GM12878 (cell line): ENCODE measurements around the gene METTL1. TPM values are rescaled to one million over a fixed set of nuclear protein-coding genes. Genes with fewer than 3 reads are reported as not detected.

Experiments used
- ATAC-seq: fragments of 200-7000 bp; cut with Tn5 transposase; 3 replicates; pipeline ENCODE4 v1.9.1; 2020; ENCODE audit warnings: mild to moderate bottlenecking, moderate library complexity
- BruUV-seq: library from RNA; stranded (reverse); fragments of 400-500 nt; replicated peaks from 2 replicates; lab custom pipeline; 2021; lab: Mats Ljungman, UMichigan
- CTCF ChIA-PET: fragments of 300-600 bp; sonication (Branson Sonifier 250); formaldehyde crosslinking; extraction: SDS; loops from one replicate; lab custom pipeline; 2021; ENCODE audit warnings: inconsistent platforms; lab: Yijun Ruan, JAX
- POLR2A ChIA-PET: fragments of 350-600 bp; formaldehyde crosslinking; extraction: SDS; loops from one replicate; lab custom pipeline; 2021; ENCODE audit warnings: inconsistent platforms; lab: Charles Lee
- RAD21 ChIA-PET: fragments of 300-600 bp; sonication (Branson Sonifier 250); formaldehyde crosslinking; loops from one replicate; lab custom pipeline; 2023; ENCODE audit warnings: antibody characterized with exemption; ENCODE audit not compliant: unreplicated experiment; lab: Charles Lee
- SMC1A ChIA-PET: fragments of 300-600 bp; sonication (Branson Sonifier 250); formaldehyde crosslinking; loops from one replicate; lab custom pipeline; 2023; ENCODE audit not compliant: unreplicated experiment, uncharacterized antibody; lab: Charles Lee
- DNase-seq: peaks from one replicate; pipeline ENCODE4 v3.0.0-alpha.2; 2011; ENCODE audit warnings: low read depth, low spot score
- FAIRE-seq: peaks from 3 replicates; lab custom pipeline; 2011; peaks lifted over from hg19 to GRCh38; lab: Jason Lieb, UNC
- H2AFZ ChIP-seq: 2 replicates; pipeline ENCODE4 v1.6.0; 2011; ENCODE audit warnings: low read depth, low read length, control low read depth; ENCODE audit not compliant: control insufficient read depth
- H3K27ac ChIP-seq: 2 replicates; pipeline ENCODE4 v1.5.1; 2011; ENCODE audit warnings: control low read depth; ENCODE audit not compliant: control insufficient read depth, insufficient read depth
- H3K27me3 ChIP-seq, 2 experiments: replicated peaks in 1 of 2; 2 replicates each; pipeline versions ENCODE4 v1.6.0 to v1.6.1; 2011; ENCODE audit warnings: low read length in 1 of 2; ENCODE audit not compliant: control insufficient read depth in 2 of 2, insufficient read depth in 2 of 2
- H3K36me3 ChIP-seq, 2 experiments: 2 replicates each; pipeline ENCODE4 v1.5.1; 2011; ENCODE audit warnings: low read length in 1 of 2; ENCODE audit not compliant: control insufficient read depth in 2 of 2, insufficient read depth in 2 of 2
- H3K4me1 ChIP-seq: 2 replicates; pipeline ENCODE4 v1.6.1; 2011; ENCODE audit warnings: mild to moderate bottlenecking, low read length, moderate library complexity, mixed read lengths; ENCODE audit not compliant: control insufficient read depth, insufficient read depth
- H3K4me2 ChIP-seq: 2 replicates; pipeline ENCODE4 v1.6.0; 2011; ENCODE audit warnings: control low read depth; ENCODE audit not compliant: control insufficient read depth, insufficient read depth
- H3K4me3 ChIP-seq: fragments of 200-600 bp; sonication (generic); 2 replicates; pipeline ENCODE4 v1.5.1; 2016
- H3K79me2 ChIP-seq: 2 replicates; pipeline ENCODE4 v1.6.0; 2011; ENCODE audit warnings: low read length; ENCODE audit not compliant: control insufficient read depth, insufficient read depth
- H3K9ac ChIP-seq: 2 replicates; pipeline ENCODE4 v1.8.0; 2011; ENCODE audit warnings: low read length, control low read depth, mixed read lengths; ENCODE audit not compliant: control insufficient read depth, insufficient read depth
- H3K9me3 ChIP-seq: replicated peaks from 3 replicates; pipeline ENCODE4 v1.5.1; 2011; ENCODE audit warnings: mild to moderate bottlenecking, low read length; ENCODE audit not compliant: control insufficient read depth, insufficient read depth
- H4K20me1 ChIP-seq: 2 replicates; pipeline ENCODE4 v1.6.0; 2011; ENCODE audit not compliant: control insufficient read depth, insufficient read depth
- CBX3 ChIP-seq: fragments of 200-600 bp; sonication (generic); IDR thresholded peaks from 2 replicates; pipeline ENCODE4 v1.6.1; 2016; ENCODE audit warnings: low read depth, borderline replicate concordance
- EGR1 ChIP-seq, 2 experiments: IDR thresholded peaks; 1 replicate in 1 of 2; 2 replicates in 1 of 2; pipeline ENCODE4 v1.6.1; 2011 to 2012; ENCODE audit warnings: low read depth in 2 of 2, low read length in 2 of 2, borderline replicate concordance in 1 of 2, mild to moderate bottlenecking in 1 of 2, moderate library complexity in 1 of 2
- FOS ChIP-seq: IDR thresholded peaks from 3 replicates; pipeline ENCODE4 v1.6.1; 2011; ENCODE audit warnings: borderline replicate concordance; ENCODE audit not compliant: insufficient read length; ENCODE audit errors: extremely low read depth
- FOXK2 ChIP-seq: fragments of 450-650 bp; IDR thresholded peaks from 2 replicates; pipeline ENCODE4 v1.6.1; 2017; ENCODE audit warnings: mild to moderate bottlenecking, moderate library complexity
- GABPA ChIP-seq: IDR thresholded peaks from 2 replicates; pipeline ENCODE4 v1.6.1; 2014; ENCODE audit warnings: antibody characterized with exemption, low read depth, mild to moderate bottlenecking, inconsistent platforms
- GATAD2B ChIP-seq: fragments of 450-650 bp; conservative IDR thresholded peaks from 2 replicates; pipeline ENCODE4 v1.6.1; 2017; ENCODE audit warnings: low read depth, mild to moderate bottlenecking, moderate library complexity
- KLF5 ChIP-seq: fragments of 450-650 bp; IDR thresholded peaks from 2 replicates; pipeline ENCODE4 v1.6.1; 2014; ENCODE audit warnings: mild to moderate bottlenecking; ENCODE audit not compliant: partially characterized antibody
- MTA2 ChIP-seq: fragments of 450-650 bp; IDR thresholded peaks from 2 replicates; pipeline ENCODE4 v1.6.1; 2016; ENCODE audit warnings: low read depth, mild to moderate bottlenecking, moderate library complexity
- NFYA ChIP-seq: IDR thresholded peaks from 2 replicates; pipeline ENCODE4 v1.6.1; 2011; ENCODE audit warnings: low read depth, mild to moderate bottlenecking, low read length, improper control_type of control experiment, borderline replicate concordance
- NKRF ChIP-seq: fragments of 450-650 bp; conservative IDR thresholded peaks from 2 replicates; pipeline ENCODE4 v1.6.1; 2017; ENCODE audit warnings: mild to moderate bottlenecking, moderate library complexity
- SP1 ChIP-seq: IDR thresholded peaks from one replicate; pipeline ENCODE4 v1.6.1; 2011; ENCODE audit warnings: low read depth, low read length
- TARDBP ChIP-seq: IDR thresholded peaks from 2 replicates; pipeline ENCODE4 v1.6.1; 2016; ENCODE audit warnings: borderline replicate concordance
- TCF3 ChIP-seq: IDR thresholded peaks from 2 replicates; pipeline ENCODE4 v1.6.1; 2012; ENCODE audit warnings: low read depth, mild to moderate bottlenecking, low read length, borderline replicate concordance; ENCODE audit not compliant: insufficient read depth
- WGBS: methylation state at CpG from one replicate; pipeline ENCODE4 v1.1.6; 2016; ENCODE audit warnings: low lambda C conversion rate; ENCODE audit not compliant: insufficient replicate concordance, insufficient coverage; ENCODE audit errors: missing lambda C conversion rate; 5-methylcytosine and 5-hydroxymethylcytosine counted together
- in situ Hi-C: fragments of 300-500 bp; cut with MboI; formaldehyde crosslinking; loops from 9 replicates; pipeline ENCODE4 v1.14.3; 2018; ENCODE audit warnings: mixed read lengths
- intact Hi-C: fragments of 100-400 bp; cut with micrococcal nuclease; formaldehyde crosslinking; loops from one replicate; pipeline ENCODE4 v1.14.2; 2022; ENCODE audit not compliant: unreplicated experiment
- polyA plus RNA-seq, 11 experiments: library from polyadenylated mRNA; depleted of rRNA in 4 of 11; unstranded in 6 of 11; stranded (reverse) in 5 of 11; fragments of >200 nt; fragmentation: Nextera tagmentation in 4 of 11; fragmentation: Illumina TruSeq in 1 of 11; extraction: Ambion mirVana in 4 of 11; extraction: Trizol in 1 of 11; gene quantifications; 1 replicate in 1 of 11; 2 replicates in 10 of 11; pipeline versions ENCODE4 v1.2.1 to v1.2.3, GENCODE V29; 2011 to 2016; ENCODE audit warnings: inconsistent platforms in 2 of 11, missing spikeins in 2 of 11, low read depth in 1 of 11
- total RNA-seq, 4 experiments: library from RNA; depleted of rRNA in 3 of 4; stranded (reverse); fragments of >200 nt in 3 of 4; fragmentation: Illumina TruSeq in 1 of 4; extraction: Trizol in 1 of 4; gene quantifications; 2 replicates each; pipeline versions ENCODE4 v1.2.1 to v1.2.3, GENCODE V29; 2013 to 2021
- TF ChIP-seq, protein P1 (sequence below): IDR thresholded peaks from 2 replicates; pipeline ENCODE4 v1.6.1; 2011; ENCODE audit warnings: low read depth, mild to moderate bottlenecking, low read length, moderate library complexity, borderline replicate concordance; ENCODE audit errors: extremely low read depth

The METTL1 gene
- total and polyA plus RNA-seq, 10 of the 15 experiments (the other 5 are each of a cell fraction or from before 2014, with no cell fraction given), result 11.3 to 44.3 (median 30.6) TPM

DNA sequence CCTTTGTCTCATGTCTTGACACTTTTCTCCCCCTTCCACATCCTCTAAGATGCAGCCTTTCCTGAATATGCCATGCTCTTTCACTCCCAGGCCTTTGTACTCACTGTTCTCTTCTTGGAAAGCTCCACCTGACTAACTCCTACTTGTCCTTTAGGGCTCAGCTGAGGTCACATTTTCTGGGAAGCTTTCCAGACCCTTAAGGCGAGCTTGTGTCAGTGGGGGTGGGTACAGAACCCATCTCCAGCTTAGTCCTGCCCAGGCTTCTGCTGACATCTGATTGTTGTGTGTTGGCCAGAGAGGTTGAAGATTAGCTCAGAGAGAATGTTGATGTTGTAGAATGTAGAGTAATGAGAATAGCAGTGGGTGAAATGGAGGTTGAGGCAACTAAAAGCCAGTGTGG, 7.8 kb upstream of the METTL1 start:
- peaks cover 8% of the 10 kb centered on the region; the same call in 1 of the 2 replicates for H3K4me1 ChIP-seq
- no TSS peak for BruUV-seq
- H3K27ac ChIP-seq, result no peak overlapping the region
- ChIA-PET SMC1A (interaction anchor here (1.8 kb wide), 1 partner anchor 124 kb away, joined by 5 read pairs; no protein-coding TSS in a partner anchor), POLR2A (no interaction called here), CTCF (interaction anchor here (0.6 to 1.9 kb wide), 6 partner anchors 20 to 115 kb away, joined by 3 to 13 read pairs (median 4); no protein-coding TSS in a partner anchor), RAD21 (no interaction called here)
- DNase-seq (no peak), FAIRE-seq (no peak), ATAC-seq (no peak)
- intact Hi-C loops (no loop called here), in situ Hi-C loops (no loop called here)
- H4K20me1 ChIP-seq, result no peaks in the 10 kb centered on the region
- H3K36me3 ChIP-seq, result no peaks in the 10 kb centered on the region
- no peaks in the 10 kb centered on the region for H3K27me3 ChIP-seq
- H3K9ac ChIP-seq, result no peak overlapping the region
- peaks cover 15% of the 10 kb centered on the region for H3K79me2 ChIP-seq
- no peaks in the 10 kb centered on the region for H3K9me3 ChIP-seq
- no peak overlapping the region for H2AFZ ChIP-seq
- TF ChIP-seq TARDBP (no peak), NFYA (no peak), CBX3 (no peak), GABPA (no peak), EGR1 (IDR thresholded peaks at IDR 0.05; ENCODE audit: borderline replicate concordance in 1 of 2, low read depth in 2 of 2, low read length in 2 of 2) (no peak), KLF5 (no peak), FOS (no peak), NKRF (no peak), GATAD2B (no peak), TCF3 (no peak), FOXK2 (no peak), MTA2 (no peak), SP1 (no peak)
- TF ChIP-seq, protein P1, sequence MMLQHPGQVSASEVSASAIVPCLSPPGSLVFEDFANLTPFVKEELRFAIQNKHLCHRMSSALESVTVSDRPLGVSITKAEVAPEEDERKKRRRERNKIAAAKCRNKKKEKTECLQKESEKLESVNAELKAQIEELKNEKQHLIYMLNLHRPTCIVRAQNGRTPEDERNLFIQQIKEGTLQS, result no peak
- H3K4me2 ChIP-seq, result no peak overlapping the region
- no peak overlapping the region for H3K4me3 ChIP-seq
- WGBS, result 56% methylated on average over 1 of the region's 1 CpG
